Stimulated activated naive CD8-positive, alpha-beta T cell treated with anti-CD3 and anti-CD28 coated beads, Interleukin-15, Interleukin-2, amounts not matched to agents 100 ng/mL and 50 ng/mL, for 24 hours (primary cell): ENCODE results near the gene AP2B1.
A peak's percentile ranks its signal among the peaks of the same experiment; 100 is the strongest.
"Not testable (repeated sequence)": the region's sequence is repeated elsewhere in the genome, so short reads cannot be mapped to it uniquely, and the experiment has no call there.

ENCODE experiments used
- H3K27ac Mint-ChIP-seq: one replicate; pipeline ENCODE4 v1.8.0; 2021; ENCODE audit warnings: mild to moderate bottlenecking, mixed read lengths
- H3K27me3 Mint-ChIP-seq: one replicate; pipeline ENCODE4 v1.8.0; 2021; ENCODE audit warnings: mixed read lengths
- H3K36me3 Mint-ChIP-seq: one replicate; pipeline ENCODE4 v1.8.0; 2021; ENCODE audit warnings: low read depth, mixed read lengths
- H3K4me1 Mint-ChIP-seq: one replicate; pipeline ENCODE4 v1.8.0; 2021; ENCODE audit warnings: low read depth, mixed read lengths
- H3K4me3 Mint-ChIP-seq: one replicate; pipeline ENCODE4 v1.8.0; 2021; ENCODE audit warnings: mild to moderate bottlenecking, mixed read lengths
- H3K9me3 Mint-ChIP-seq: one replicate; pipeline ENCODE4 v1.8.0; 2021; ENCODE audit warnings: mixed read lengths

The AP2B1 gene

DNA sequence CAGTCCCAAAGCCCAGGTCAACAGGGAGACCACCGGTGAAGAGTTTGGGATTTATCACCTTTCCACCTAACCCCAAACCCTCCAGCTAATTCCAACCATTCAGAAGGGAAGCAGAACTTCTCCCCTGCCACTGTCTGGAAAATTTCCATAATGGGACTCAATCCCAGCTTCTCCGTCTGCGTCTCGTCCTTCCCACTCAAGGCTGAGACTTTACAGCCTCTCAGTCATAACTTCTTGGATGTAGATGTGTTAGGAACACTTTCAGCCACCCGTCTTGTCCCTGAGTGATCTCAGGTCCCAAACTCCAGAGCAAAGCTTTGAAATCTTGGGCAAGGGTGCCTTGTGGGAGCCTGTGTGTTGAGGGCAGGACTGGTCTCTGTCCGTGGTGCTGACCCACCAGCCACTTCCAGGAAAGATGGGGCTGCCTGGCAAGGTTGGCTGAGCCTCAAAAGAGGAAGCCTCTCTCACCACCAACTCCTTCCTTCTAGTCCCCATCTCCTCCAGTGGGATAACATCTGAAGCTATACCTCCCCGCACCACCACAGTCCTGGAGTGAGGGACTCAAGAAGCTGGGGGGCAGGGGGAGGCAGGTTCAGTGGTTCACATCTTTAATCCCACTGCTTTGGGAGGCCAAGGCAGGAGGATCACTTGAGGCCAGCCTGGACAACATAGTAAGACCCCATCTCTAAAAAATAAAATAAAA, 156.7 kb downstream of the AP2B1 start:
- Mint-ChIP-seq H3K9me3 (no peaks in the 10 kb centered on the region), H3K4me3 (no peak overlapping the region), H3K27me3 (peaks cover 42% of the 10 kb centered on the region), H3K27ac (no peak overlapping the region), H3K4me1 (peaks cover 16% of the 10 kb centered on the region), H3K36me3 (no peaks in the 10 kb centered on the region)

DNA sequence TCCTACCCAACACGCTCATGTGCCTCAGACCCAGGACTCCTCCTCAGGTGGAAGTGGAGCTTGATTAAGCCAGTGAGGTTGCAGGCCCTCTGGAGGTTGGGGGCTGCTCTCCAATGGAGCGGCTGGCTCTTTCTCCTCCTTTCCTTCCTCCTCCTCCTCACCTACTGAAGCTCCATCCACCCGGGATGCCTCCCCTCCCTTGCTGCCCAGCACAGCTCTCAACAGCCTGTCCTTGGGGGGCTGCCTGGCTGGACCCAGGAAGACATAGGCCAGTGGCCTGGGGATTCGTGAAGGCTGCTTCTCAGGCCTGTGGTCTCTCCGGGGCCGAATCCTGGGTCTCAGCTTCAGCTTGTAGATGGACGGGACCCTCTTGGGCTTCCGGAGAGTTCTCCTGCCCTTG, 157.7 kb downstream of the AP2B1 start:
- H3K27ac Mint-ChIP-seq = no peak overlapping the region
- H3K4me1 Mint-ChIP-seq = peaks cover 26% of the 10 kb centered on the region
- H3K36me3 Mint-ChIP-seq = no peaks in the 10 kb centered on the region
- H3K27me3 Mint-ChIP-seq = peaks cover 48% of the 10 kb centered on the region
- H3K4me3 Mint-ChIP-seq = no peak overlapping the region
- no peaks in the 10 kb centered on the region for H3K9me3 Mint-ChIP-seq

DNA sequence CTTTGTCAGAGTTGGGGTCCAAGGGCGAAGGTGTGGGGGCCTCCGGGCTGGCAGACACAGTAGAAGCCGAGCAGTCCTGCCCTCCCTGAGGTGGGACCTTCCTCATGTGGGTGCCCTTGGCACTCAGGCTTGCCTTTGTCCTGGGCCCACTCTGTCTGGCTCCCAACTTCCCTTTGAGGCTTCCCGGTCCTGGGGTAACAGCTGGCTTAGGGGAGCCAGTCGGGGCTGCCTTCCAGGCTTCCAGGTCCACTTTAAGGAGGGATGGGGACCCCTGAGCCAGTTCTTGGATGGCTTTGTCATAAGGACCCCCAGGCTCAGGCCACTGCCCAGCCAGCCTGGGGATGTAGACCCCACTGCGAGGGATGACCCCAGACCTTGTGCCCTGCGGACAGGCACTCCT, 158.1 kb downstream of the AP2B1 start:
- peaks cover 29% of the 10 kb centered on the region for H3K4me1 Mint-ChIP-seq
- no peak overlapping the region for H3K4me3 Mint-ChIP-seq
- H3K27ac Mint-ChIP-seq = no peak overlapping the region
- peaks cover 48% of the 10 kb centered on the region for H3K27me3 Mint-ChIP-seq
- H3K36me3 Mint-ChIP-seq = no peaks in the 10 kb centered on the region
- no peaks in the 10 kb centered on the region for H3K9me3 Mint-ChIP-seq

DNA sequence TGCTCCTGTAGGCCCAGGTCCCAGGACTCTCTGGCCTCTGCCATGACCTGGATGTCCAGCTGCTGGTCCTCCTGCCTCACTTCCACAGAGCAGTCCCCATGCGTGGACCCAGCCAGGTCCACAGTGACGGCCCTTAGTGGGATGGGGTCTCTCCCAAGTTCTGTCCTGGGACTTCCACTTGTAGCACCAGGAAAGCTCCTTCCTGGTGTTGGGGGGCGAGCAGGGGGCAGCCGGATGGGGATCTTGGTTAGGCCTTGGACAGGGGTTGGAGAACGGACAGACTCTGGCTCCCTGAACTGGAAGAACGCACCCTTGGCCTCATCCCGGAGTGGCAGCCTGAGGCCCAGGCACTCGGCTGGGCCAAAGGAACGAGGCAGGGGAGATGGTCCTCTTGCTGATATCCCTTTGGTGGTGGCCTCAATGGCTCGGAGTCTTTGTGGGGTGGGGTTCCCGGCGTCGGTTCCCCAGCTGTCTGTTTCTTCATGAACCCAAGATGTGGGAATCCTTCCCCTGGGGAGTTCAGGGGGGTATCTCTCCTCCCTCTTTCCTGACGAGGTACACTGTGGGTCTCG, 158.7 kb downstream of the AP2B1 start:
- no peaks in the 10 kb centered on the region for H3K9me3 Mint-ChIP-seq
- H3K27me3 Mint-ChIP-seq = peaks cover 50% of the 10 kb centered on the region
- no peaks in the 10 kb centered on the region for H3K36me3 Mint-ChIP-seq
- no peak overlapping the region for H3K27ac Mint-ChIP-seq
- no peak overlapping the region for H3K4me3 Mint-ChIP-seq
- H3K4me1 Mint-ChIP-seq = peaks cover 33% of the 10 kb centered on the region

GRCh38 chr17:35747540-35748017, 160.5 kb downstream of the AP2B1 start:
- no peaks in the 10 kb centered on the region for H3K36me3 Mint-ChIP-seq
- H3K9me3 Mint-ChIP-seq = no peaks in the 10 kb centered on the region
- peaks cover 29% of the 10 kb centered on the region for H3K4me1 Mint-ChIP-seq
- no peak overlapping the region for H3K4me3 Mint-ChIP-seq
- H3K27ac Mint-ChIP-seq = no peak overlapping the region
- peaks cover 47% of the 10 kb centered on the region for H3K27me3 Mint-ChIP-seq

DNA sequence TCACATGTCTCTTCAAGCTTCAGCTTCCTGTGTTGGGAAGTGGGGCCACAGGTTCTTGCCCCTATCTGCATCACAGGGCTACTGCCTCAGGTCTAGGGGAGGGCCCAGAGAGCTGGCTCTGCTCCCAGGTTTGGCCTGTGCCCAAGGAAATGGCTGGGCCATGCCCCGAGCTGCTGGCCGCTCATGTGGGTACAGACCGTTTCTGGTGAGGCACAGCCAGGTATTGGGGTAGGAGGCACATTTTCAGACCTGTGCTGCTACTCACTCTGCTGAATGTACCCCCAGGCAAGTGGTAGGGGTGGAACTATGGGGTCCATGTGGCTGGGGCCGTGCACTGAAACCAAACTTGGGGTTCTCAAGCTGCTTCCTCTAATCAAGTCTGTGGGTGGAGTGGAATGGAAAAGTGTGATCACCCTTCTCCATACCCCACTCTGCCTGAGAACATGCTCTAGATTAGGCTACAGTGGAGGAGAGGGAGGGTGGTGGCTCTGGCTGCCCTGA, 161.3 kb downstream of the AP2B1 start:
- Mint-ChIP-seq H3K9me3 (no peaks in the 10 kb centered on the region), H3K27me3 (peaks cover 51% of the 10 kb centered on the region), H3K27ac (peak overlapping the region; percentile 80), H3K4me1 (peaks cover 29% of the 10 kb centered on the region), H3K4me3 (peak overlapping the region; percentile 30), H3K36me3 (no peaks in the 10 kb centered on the region)

- Mint-ChIP-seq H3K9me3 (no peaks in the 10 kb centered on the region), H3K4me1 (peaks cover 29% of the 10 kb centered on the region), H3K27ac (no peak overlapping the region), H3K27me3 (peaks cover 46% of the 10 kb centered on the region), H3K36me3 (no peaks in the 10 kb centered on the region), H3K4me3 (no peak overlapping the region)
These were observed 161.9 kb downstream of the AP2B1 start for GRCh38 chr17:35748979-35749378.

DNA sequence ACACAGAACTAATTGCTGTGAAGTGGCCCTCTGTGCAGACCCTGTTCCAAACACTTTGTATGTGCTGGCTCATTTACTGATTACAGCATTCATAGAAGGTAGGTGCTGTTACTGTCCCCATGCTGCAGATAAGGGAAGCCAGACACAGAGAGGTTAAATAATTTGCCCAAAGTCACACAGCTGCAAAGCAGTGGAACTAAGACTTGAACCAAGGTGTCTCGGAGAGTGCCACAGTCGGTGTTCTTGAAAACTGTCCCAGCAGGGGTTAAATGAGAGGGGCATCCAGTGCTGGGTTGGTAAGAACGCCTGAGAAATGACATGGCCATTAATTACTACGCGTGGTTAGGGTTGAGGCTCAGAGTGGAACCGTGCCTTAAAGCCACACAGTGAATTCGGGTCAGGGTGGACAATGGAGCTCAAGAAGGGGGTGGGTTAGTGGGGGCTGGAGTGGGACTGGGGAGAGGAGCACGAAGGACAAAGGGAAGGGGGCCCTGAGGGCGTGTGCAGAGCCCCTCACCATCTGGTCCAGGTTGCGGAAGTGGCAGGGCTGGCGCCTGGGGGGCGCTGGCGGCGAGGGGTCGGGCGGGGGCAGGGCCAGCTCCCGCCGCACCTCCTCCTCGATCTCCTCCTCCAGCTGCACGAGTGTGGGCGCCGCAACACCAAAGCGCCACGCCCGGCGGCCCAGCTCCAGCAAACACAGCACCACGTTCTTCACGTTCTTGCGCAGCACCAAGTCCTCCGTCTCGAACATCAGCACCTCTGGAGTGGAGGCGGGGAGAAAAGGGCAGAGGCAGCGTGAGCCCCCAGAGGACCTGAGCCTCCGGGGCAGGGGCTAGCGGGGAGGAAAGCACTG, 162.7 kb downstream of the AP2B1 start:
- Mint-ChIP-seq H3K27ac (no peak overlapping the region), H3K9me3 (no peaks in the 10 kb centered on the region), H3K36me3 (no peaks in the 10 kb centered on the region), H3K4me1 (peaks cover 29% of the 10 kb centered on the region), H3K27me3 (peaks cover 40% of the 10 kb centered on the region), H3K4me3 (peak overlapping the region; percentile 60)

DNA sequence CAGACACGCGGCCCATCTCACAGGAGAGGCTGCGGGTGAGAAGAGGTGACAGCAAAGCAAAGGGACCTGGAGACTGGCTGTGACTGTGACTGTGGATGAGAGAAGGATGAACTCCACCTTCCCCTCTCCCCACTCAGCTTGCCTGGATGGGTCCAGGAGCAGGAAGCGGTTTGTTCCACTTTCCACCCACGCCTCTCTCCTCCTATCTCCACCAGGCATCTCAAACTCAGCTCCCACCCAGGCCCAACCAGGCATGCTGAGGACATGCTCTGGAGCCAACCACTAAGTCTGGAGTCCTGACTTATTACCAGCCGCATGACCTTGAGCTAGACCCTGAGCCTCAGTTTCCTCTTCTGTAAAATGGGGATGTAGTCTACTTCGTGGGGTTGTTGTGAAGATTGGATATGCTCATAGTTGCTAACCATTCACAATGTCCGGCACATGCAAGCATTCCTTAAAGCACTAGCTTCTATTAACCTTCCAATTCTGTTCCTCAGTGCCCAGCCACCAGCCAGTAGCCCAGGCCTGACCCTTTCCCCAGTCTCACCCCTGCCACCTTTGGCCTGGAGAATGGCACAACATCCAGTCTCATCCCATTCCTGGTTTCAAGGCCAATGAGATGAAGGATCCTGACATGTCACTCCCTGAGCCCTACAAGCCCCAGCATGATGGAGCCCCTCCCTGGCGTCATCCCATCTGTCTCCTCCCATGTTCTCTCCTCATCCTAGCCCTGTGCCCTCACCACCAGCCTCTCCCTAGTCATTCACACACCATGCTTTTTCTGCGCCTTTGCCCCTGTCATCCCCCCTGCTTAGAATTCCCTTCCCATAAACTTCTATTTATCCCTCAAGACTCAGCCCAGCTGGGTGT, 163.6 kb downstream of the AP2B1 start:
- Mint-ChIP-seq H3K27me3 (peaks cover 40% of the 10 kb centered on the region), H3K4me1 (peaks cover 29% of the 10 kb centered on the region), H3K36me3 (no peaks in the 10 kb centered on the region), H3K4me3 (peak overlapping the region; percentile 60), H3K27ac (no peak overlapping the region), H3K9me3 (no peaks in the 10 kb centered on the region)

- H3K4me1 Mint-ChIP-seq = peaks cover 29% of the 10 kb centered on the region
- not testable (repeated sequence) for H3K27ac Mint-ChIP-seq, H3K9me3 Mint-ChIP-seq, H3K36me3 Mint-ChIP-seq, H3K4me3 Mint-ChIP-seq
- peaks cover 40% of the 10 kb centered on the region for H3K27me3 Mint-ChIP-seq
These were observed 164.4 kb downstream of the AP2B1 start for GRCh38 chr17:35751541-35751940.

GRCh38 chr17:35752471-35752870, 165.3 kb downstream of the AP2B1 start:
- Mint-ChIP-seq H3K4me3 (no peak overlapping the region), H3K27me3 (peaks cover 40% of the 10 kb centered on the region), H3K36me3 (no peaks in the 10 kb centered on the region), H3K9me3 (no peaks in the 10 kb centered on the region), H3K4me1 (peaks cover 29% of the 10 kb centered on the region), H3K27ac (no peak overlapping the region)

- Mint-ChIP-seq H3K36me3 (no peaks in the 10 kb centered on the region), H3K27me3 (peaks cover 40% of the 10 kb centered on the region), H3K9me3 (no peaks in the 10 kb centered on the region), H3K4me1 (peaks cover 26% of the 10 kb centered on the region), H3K27ac (no peak within 1 kb of the TSS), H3K4me3 (no peak within 1 kb of the TSS)
These were observed 166.0 kb downstream of the AP2B1 start, which contains the start of gene GAS2L2 for GRCh38 chr17:35752945-35753764. Gene GAS2L2 (minus strand): TSS chr17:35753239. CDS start chr17:35752850, 389 bp downstream.

- H3K27me3 Mint-ChIP-seq = peaks cover 7% of the 10 kb centered on the region
- no peaks in the 10 kb centered on the region for H3K9me3 Mint-ChIP-seq
- no peaks in the 10 kb centered on the region for H3K4me1 Mint-ChIP-seq
- H3K4me3 Mint-ChIP-seq = no peak overlapping the region
- H3K36me3 Mint-ChIP-seq = no peaks in the 10 kb centered on the region
- H3K27ac Mint-ChIP-seq = no peak overlapping the region
These were observed 170.1 kb downstream of the AP2B1 start for GRCh38 chr17:35757243-35757642.
